GM12801 (cell line): ENCODE data around the gene RAPGEF2.

ENCODE experiments used
- TF ChIP-seq, protein P1 (sequence below): IDR thresholded peaks from one replicate; pipeline ENCODE4 v1.5.1; 2011; ENCODE audit warnings: control low read depth; ENCODE audit not compliant: insufficient read length; ENCODE audit errors: extremely low read depth

Gene RAPGEF2

DNA sequence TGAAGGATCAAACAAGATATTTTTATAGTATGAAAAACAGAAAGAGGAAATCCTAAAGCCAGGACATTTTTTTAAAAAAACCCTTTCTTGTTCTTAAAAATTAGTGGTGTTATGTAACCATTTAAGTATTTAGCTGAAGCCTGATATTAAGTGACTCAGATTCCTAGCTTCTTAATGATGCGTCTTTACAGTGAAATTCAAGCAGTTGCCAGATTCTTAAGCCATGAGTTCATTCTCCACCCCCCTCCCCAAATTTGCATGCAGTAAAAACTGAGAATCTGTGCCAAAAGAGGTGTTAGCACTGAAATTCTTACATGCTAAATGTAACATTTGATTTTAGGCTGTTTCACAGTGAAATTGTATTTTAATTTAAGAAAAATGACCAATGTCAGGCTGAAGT, 180.8 kb downstream of the RAPGEF2 start:
- TF ChIP-seq, protein P1, sequence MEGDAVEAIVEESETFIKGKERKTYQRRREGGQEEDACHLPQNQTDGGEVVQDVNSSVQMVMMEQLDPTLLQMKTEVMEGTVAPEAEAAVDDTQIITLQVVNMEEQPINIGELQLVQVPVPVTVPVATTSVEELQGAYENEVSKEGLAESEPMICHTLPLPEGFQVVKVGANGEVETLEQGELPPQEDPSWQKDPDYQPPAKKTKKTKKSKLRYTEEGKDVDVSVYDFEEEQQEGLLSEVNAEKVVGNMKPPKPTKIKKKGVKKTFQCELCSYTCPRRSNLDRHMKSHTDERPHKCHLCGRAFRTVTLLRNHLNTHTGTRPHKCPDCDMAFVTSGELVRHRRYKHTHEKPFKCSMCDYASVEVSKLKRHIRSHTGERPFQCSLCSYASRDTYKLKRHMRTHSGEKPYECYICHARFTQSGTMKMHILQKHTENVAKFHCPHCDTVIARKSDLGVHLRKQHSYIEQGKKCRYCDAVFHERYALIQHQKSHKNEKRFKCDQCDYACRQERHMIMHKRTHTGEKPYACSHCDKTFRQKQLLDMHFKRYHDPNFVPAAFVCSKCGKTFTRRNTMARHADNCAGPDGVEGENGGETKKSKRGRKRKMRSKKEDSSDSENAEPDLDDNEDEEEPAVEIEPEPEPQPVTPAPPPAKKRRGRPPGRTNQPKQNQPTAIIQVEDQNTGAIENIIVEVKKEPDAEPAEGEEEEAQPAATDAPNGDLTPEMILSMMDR: no peak

DNA sequence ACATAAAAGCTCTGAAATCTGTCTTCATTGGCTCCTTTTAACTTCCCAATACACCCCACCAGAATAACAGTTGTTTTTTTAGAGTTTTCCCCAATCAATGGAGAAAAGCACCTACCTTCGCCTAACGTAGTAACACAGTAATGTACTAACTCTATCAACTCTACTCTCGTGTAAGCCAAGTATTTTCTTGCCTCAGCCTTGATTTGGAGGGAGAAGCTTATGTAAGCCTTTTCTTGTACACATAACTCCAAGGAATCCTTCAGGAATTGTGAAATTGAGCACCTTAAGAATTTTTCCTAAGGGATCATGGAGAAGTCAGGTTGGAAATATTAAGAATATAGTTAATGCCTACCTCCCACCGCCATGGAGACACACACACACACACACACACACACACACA, 181.2 kb downstream of the RAPGEF2 start:
- TF ChIP-seq, protein P1: no peak

DNA sequence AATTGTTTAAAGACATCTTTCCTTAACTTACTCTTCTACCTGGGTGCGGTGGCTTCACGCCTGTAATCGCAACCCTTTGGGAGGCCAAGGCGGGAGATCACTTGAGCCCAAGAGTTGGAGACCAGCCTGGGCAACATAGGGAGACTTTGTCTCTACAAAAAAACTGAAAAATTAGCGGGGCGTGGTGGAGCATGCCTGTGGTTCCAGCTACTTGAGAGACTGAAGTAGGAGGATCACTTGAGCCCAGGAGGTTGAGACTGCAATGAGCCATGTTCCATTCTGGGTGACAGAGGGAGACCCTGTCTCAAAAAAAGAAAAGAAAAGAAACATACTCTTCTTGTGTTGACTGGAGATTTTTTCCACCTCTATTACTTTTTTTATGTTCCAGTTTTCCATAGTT, 181.9 kb downstream of the RAPGEF2 start:
- TF ChIP-seq, protein P1: no peak

DNA sequence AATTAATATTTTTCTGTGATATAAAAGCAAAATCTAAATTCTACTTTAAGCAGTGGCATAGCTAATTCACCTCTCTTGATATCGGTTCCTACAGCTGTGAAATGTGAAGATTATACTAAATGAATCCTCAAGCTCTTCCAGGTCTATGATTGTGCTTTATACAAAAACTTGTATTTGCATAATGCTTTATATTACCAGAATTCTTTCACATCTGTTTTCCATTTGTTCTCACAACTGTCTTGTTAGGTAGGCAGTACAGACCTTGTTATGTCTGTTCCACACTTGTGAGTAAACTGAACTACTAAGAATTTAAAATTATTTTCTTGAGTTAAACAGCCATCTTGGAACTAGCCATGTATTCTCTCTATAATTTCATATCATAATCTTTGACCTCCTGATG, 184.9 kb downstream of the RAPGEF2 start:
- TF ChIP-seq, protein P1: no peak

DNA sequence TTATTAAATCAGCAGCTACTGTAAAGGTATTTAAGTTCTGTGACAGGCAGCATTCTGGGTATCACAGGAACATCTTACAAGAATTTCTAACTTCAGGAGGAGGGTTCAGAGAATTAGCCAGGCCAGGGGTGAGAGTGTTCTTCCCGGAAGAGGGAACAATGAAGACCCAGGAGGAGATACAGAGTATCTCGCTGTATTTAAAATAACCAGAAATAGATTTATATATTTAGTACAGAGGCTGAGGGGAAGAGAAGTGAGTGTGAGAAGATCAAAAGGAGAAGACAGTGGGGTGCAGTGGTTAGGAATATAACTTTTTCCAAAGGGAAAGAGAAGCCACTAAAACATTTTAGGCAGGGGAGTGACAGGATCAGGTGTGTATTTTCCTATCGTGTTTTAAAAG, 186.8 kb downstream of the RAPGEF2 start:
- TF ChIP-seq, protein P1: no peak

DNA sequence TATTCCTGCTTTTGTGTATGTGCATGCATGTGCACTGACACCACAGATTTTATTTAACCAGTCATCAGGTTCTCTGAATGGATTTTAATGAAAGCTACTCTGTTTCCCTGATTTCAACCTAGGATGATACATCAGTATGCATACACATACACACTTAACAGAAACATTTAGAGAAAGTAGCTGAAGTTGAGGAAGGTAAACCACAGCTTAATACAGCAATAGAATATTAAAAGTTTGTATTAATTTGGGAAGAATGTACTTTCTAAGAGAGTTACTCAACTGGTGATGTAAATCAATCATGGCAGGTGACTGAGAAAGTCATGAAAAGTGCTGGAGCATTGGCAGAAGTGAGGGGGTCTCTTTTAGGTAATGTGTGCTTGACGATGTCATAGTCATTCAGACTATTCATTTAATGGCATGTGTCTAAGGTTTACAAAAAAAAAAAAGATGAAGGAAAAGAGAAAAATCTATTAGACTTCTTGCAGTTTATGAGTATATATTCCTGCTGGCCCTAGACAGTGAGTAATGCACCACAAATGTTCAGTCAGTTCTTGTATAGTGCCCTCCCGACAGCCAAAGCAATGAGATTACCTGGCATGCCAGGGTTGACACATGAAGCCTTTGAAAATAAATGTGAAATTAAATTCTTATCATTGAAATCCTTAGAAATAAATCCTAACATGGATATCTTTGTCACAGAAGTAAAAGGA, 187.6 kb downstream of the RAPGEF2 start:
- TF ChIP-seq, protein P1: no peak

DNA sequence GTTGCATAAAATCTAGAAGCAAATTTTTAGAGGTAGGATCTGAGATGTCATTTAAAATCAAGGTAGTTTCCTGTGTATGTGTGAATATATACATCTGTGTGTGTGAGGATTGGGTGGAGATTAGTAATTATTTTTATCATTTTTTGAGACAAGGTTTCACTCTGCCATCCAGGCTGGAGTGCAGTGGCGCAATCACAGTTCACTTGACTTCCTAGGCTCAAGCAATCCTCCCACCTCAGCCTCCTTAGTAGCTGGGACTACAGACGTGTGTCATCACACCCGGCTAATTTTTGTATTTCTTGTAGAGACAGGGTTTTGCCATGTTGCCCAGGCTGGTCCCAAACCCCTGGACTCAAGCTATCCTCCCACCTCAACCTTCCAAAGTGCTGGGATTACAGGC, 188.3 kb downstream of the RAPGEF2 start:
- TF ChIP-seq, protein P1: no peak
